ENCODE results near the gene CTNND1. TPM values are rescaled to one million over a fixed set of nuclear protein-coding genes. Genes with fewer than 3 reads are reported as not detected.

CTNND1 gene
- total and polyA plus RNA-seq, 9 of the 15 experiments (the other 6 are each of a cell fraction or from before 2014, with no cell fraction given), result 11.1 to 74.0 (median 43.3) TPM

DNA sequence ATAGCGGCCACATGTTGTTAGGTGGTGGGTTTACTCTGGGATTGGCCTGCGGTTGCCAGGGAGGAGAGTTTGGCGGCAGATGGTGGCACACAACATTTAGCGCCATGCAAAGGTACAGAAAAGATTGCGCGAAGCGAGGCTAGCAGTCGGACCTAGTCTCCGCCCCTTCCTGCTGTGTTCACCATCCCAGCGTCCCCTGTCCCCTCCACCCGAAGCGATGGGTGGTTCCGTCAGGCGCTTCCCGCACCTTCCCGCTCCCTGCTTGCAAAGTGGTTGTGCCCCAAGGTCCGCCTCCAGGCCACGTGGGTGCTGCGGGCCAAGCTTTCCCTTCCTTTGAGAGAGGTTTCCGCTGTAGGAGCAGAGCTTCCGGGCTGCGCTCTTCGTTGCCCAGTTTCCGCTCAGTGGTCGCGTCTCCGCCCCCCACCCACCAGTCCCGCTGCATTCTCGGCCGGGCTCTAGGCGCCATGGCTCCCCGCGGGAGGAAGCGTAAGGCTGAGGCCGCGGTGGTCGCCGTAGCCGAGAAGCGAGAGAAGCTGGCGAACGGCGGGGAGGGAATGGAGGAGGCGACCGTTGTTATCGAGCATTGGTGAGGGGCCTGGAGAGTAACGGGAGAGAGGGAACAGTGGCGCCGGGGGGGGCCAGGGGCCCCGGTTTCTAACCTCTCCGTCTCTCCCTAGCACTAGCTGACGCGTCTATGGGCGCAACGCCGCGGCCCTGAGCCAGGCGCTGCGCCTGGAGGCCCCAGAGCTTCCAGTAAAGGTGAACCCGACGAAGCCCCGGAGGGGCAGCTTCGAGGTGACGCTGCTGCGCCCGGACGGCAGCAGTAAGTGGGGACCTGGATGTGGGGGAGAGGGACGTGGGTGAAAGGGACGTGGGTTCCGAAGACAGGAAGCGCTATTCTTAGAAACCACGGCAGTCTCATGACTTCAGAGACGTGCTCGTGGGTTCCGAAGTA, 20.2 kb upstream of the CTNND1 start, which contains the start of gene SELENOH (continued):
- peak; percentile 65 for TF ChIP-seq MEF2D (tag; conservative IDR thresholded peaks at IDR 0.05; ENCODE audit: low read depth)
- no peak for TF ChIP-seq FOXA1 (IDR thresholded peaks at IDR 0.05; ENCODE audit: borderline replicate concordance)
- no peak; the same call in 1 of the 2 replicates for TF ChIP-seq KLF6 (CRISPR knock-in tag; IDR thresholded peaks at IDR 0.05; ENCODE audit: borderline replicate concordance)
- no peak; the same call in none of the 2 replicates for TF ChIP-seq ERF (CRISPR knock-in tag; IDR thresholded peaks at IDR 0.05)
- TF ChIP-seq, protein P1, sequence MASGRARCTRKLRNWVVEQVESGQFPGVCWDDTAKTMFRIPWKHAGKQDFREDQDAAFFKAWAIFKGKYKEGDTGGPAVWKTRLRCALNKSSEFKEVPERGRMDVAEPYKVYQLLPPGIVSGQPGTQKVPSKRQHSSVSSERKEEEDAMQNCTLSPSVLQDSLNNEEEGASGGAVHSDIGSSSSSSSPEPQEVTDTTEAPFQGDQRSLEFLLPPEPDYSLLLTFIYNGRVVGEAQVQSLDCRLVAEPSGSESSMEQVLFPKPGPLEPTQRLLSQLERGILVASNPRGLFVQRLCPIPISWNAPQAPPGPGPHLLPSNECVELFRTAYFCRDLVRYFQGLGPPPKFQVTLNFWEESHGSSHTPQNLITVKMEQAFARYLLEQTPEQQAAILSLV (tag; IDR thresholded peaks at IDR 0.05), result no peak
- peak; percentile 42; the same call in 1 of the 2 replicates for TF ChIP-seq FOSL1 (tag; conservative IDR thresholded peaks at IDR 0.05)
- TF ChIP-seq STAG1 (CRISPR knock-in tag; IDR thresholded peaks at IDR 0.05; ENCODE audit: borderline replicate concordance), result no peak
- TF ChIP-seq TEAD2 (tag; IDR thresholded peaks at IDR 0.05), result no peak
- TF ChIP-seq, protein P2, sequence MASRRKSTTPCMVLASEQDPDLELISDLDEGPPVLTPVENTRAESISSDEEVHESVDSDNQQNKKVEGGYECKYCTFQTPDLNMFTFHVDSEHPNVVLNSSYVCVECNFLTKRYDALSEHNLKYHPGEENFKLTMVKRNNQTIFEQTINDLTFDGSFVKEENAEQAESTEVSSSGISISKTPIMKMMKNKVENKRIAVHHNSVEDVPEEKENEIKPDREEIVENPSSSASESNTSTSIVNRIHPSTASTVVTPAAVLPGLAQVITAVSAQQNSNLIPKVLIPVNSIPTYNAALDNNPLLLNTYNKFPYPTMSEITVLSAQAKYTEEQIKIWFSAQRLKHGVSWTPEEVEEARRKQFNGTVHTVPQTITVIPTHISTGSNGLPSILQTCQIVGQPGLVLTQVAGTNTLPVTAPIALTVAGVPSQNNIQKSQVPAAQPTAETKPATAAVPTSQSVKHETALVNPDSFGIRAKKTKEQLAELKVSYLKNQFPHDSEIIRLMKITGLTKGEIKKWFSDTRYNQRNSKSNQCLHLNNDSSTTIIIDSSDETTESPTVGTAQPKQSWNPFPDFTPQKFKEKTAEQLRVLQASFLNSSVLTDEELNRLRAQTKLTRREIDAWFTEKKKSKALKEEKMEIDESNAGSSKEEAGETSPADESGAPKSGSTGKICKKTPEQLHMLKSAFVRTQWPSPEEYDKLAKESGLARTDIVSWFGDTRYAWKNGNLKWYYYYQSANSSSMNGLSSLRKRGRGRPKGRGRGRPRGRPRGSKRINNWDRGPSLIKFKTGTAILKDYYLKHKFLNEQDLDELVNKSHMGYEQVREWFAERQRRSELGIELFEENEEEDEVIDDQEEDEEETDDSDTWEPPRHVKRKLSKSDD (conservative IDR thresholded peaks at IDR 0.05; ENCODE audit: low read length), result peak; percentile 72; the same call in 1 of the 2 replicates
- peak; percentile 84 to 93 for TF ChIP-seq MAZ (CRISPR knock-in tag; conservative IDR thresholded peaks at IDR 0.05 in 1 of 2, IDR thresholded peaks at IDR 0.05 in 1 of 2)
- peak; percentile 19 to 80 (median 72) for TF ChIP-seq YY1 (IDR thresholded peaks at IDR 0.05; ENCODE audit: borderline replicate concordance in 1 of 3, control insufficient read depth in 1 of 3, extremely low read depth in 1 of 3, insufficient read depth in 3 of 3, insufficient read length in 1 of 3, insufficient replicate concordance in 2 of 3, low read depth in 1 of 3, low read length in 2 of 3)
- TF ChIP-seq GATAD2A (IDR thresholded peaks at IDR 0.05), result peak; percentile 16; the same call in 1 of the 2 replicates
- TF ChIP-seq ATF1 (CRISPR knock-in tag; IDR thresholded peaks at IDR 0.05), result peak; percentile 34; the same call in 1 of the 2 replicates
- peak; percentile 83 for TF ChIP-seq ATF1 (tag; IDR thresholded peaks at IDR 0.05)
- TF ChIP-seq U2AF2 (optimal IDR thresholded peaks at IDR 0.05; ENCODE audit: low read depth, low read length), result no peak
- no peak for TF ChIP-seq BRCA1 (IDR thresholded peaks at IDR 0.05)
- no peak for TF ChIP-seq BRCA1 (CRISPR knock-in tag; IDR thresholded peaks at IDR 0.05)
- TF ChIP-seq ZNF224 (CRISPR knock-in tag; IDR thresholded peaks at IDR 0.05), result peak; percentile 51; the same call in 1 of the 2 replicates
- no peak for TF ChIP-seq GTF2A2 (tag; IDR thresholded peaks at IDR 0.05)
- TF ChIP-seq CCNT2 (IDR thresholded peaks at IDR 0.05; ENCODE audit: borderline replicate concordance, extremely low read depth, insufficient read length, low read depth, low read length), result peak; percentile 84
- TF ChIP-seq, protein P3, sequence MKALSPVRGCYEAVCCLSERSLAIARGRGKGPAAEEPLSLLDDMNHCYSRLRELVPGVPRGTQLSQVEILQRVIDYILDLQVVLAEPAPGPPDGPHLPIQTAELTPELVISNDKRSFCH (CRISPR knock-in tag; IDR thresholded peaks at IDR 0.05), result no peak
- TF ChIP-seq, protein P3 (tag; IDR thresholded peaks at IDR 0.05), result peak; percentile 85
- TF ChIP-seq GATA2 (CRISPR knock-in tag; IDR thresholded peaks at IDR 0.05), result no peak

Data from K562 (cell line).